ENCODE data around the gene GATAD2A.
A peak's percentile ranks its signal among the peaks of the same experiment; 100 is the strongest.

GATAD2A gene

GRCh38 chr19:19514881-19515641 lies 109.6 kb downstream of the GATAD2A start, which contains the start of gene TSSK6:
Gene TSSK6, minus strand, starts transcription at chr19:19515548. Its CDS starts 121 bp downstream, at chr19:19515427.
- DNase-seq: no peak

- peak; percentile 76 for DNase-seq
Measured at GRCh38 chr19:19515642-19516519, 110.4 kb downstream of the GATAD2A start, which contains the start of gene NDUFA13. Gene NDUFA13, plus strand, starts transcription at chr19:19516225. Its CDS starts 14 bp downstream, at chr19:19516239.

- no peak for DNase-seq
Measured at GRCh38 chr19:19517235-19517619, 111.8 kb downstream of the GATAD2A start.

DNA sequence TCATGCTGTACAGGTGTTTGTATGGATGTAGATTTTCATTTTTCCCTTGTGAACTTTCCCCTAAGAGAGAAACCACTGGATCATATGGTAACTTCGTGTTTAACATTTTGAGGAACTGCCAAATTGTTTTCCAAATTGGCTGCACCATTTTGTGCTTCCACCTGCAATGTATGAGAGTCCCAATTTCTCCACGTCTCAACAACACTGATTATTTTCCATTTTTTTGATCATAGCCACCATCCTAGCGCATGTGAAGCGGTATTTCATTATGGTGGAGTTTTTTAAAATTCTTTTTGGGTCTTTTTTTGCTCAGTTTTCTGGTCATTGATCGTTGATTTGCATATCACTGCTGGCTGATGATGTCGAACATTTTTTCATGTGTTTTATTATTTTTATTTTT lies 115.5 kb downstream of the GATAD2A start:
- no peak for DNase-seq

- DNase-seq: no peak
Measured at GRCh38 chr19:19523177-19523576, 117.7 kb downstream of the GATAD2A start.

GRCh38 chr19:19524053-19524452 lies 118.6 kb downstream of the GATAD2A start:
- no peak for DNase-seq

- no peak for DNase-seq
Measured at GRCh38 chr19:19525611-19526380, 120.3 kb downstream of the GATAD2A start.

GRCh38 chr19:19526581-19527370 lies 121.3 kb downstream of the GATAD2A start:
- DNase-seq: no peak

DNA sequence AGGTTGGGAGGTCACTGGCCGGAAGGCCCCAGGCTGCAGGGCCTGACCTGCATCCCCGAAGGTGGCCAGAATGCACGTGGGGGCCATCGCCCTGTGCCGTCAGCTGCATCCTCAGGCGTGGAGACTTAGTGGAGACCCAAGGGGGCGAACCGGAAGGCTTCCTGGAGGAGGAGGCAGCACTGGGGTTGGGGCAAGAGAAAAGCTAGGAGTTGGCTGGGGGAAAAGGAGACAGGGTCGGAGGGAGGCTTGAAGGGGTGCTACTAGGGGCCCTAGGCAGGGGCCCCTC lies 121.8 kb downstream of the GATAD2A start:
- no peak for DNase-seq

- no peak for DNase-seq
Measured at GRCh38 chr19:19527674-19528625, 122.5 kb downstream of the GATAD2A start.

GRCh38 chr19:19528721-19529490 lies 123.4 kb downstream of the GATAD2A start, which contains the start of gene YJEFN3:
Gene YJEFN3, plus strand, starts transcription at chr19:19528911. Its CDS starts 22 bp downstream, at chr19:19528933.
- DNase-seq: no peak

- DNase-seq: no peak
Measured at GRCh38 chr19:19529783-19530422, 124.4 kb downstream of the GATAD2A start.

- no peak for DNase-seq
Measured at GRCh38 chr19:19530423-19530804, 124.9 kb downstream of the GATAD2A start.

- no peak for DNase-seq
Measured at GRCh38 chr19:19530889-19531288, 125.4 kb downstream of the GATAD2A start.

DNA sequence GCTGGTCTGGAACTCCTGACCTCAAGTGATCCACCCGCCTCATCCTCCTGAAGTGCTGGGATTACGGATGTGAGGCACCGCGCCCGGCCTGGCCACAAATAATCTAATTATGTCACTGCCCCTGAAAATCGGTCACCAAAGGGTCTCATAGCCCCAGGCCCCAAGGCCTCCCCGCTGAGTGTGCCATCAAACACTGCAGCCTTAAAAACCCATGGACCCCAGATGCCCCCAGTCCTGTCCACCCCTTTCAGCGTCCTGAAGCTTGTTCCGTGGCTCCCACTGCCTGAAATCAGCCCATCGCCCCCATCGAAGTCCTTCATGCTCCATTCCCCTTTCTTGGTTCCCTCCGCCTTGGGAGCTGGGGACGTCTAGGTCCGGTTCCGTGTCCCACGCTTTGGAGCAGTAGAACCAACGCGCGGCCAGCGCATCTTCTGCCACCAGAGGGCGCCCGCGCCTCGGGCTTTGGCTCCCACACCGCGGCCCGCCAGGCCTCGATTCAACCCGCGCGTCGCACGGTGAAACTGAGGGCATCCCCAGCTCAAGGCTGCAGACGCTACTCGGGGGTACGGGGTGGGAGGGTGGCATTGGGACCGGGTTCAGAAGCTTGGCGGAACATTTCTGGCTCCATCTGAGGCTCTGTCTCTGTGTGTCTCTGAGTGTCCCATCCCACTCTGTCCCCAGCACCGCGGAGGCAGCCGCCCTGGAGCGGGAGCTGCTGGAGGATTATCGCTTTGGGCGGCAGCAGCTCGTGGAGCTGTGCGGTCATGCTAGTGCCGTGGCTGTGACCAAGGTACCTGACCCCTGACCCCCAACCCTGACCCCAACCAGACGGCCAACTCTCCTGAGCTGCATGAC lies 126.7 kb downstream of the GATAD2A start:
- peak; percentile 38 for DNase-seq

DNA sequence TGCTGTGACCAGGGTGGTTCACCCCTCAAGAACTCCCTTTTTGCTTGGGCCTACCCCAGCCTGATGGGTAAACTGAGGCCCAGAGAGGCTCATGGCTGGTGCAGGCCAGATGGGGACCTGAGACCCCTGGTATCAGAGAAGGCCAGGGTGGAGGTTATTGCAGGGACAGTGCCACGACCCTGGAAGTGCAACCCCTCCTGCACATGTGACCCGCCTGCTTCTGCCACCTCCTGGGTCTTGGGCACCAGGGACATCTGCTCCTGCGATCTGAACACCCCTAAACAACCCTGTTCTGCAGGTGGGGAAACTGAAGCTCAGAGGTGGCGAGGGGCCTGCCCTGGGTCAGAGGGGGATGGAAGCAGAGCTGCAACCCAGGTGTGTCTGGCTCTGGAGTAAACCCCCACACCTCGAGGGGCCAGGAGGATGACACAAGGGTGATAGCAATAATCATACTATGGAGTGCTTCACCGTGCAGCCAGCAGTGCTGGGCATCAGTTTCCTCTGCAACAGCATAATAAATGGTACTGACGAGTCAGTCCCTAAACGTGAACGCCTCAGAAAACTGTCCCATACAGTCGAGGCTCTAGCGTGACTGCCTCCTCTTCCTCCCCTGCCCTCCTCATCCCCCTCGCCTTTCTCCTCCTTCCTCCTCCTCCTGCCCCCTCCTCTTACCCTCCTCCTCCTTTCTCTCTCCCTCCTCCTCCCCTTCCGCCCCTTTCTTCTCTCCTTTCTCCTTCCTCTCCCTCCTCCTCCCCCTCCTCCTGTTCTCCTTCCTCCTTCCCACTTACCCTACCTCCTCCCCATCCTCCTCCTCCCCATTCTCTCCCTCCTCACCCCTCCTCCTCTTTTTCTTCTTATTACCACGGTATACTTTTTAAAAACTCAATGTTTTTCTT lies 127.6 kb downstream of the GATAD2A start:
- DNase-seq: no peak

GRCh38 chr19:19533841-19534240 lies 128.4 kb downstream of the GATAD2A start:
- no peak for DNase-seq

All from GOT3 (cell line).